H9 (cell line): ENCODE results near the gene DDX51. TPM values are rescaled to one million over a fixed set of nuclear protein-coding genes. Genes with fewer than 3 reads are reported as not detected.
"Not testable (repeated sequence)": the region's sequence is repeated elsewhere in the genome, so short reads cannot be mapped to it uniquely, and the experiment has no call there.

Experiments used
- DNase-seq: peaks from one replicate; pipeline ENCODE4 v3.0.0-alpha.2; 2017
- H2AFZ ChIP-seq: one replicate; pipeline ENCODE4 v1.6.1; 2013; ENCODE audit warnings: mild to moderate bottlenecking, low read length, control low read depth, moderate library complexity
- H2AK5ac ChIP-seq: 2 replicates; pipeline ENCODE4 v1.6.1; 2013; ENCODE audit warnings: low read length, control low read depth, mixed read lengths; ENCODE audit not compliant: insufficient read length
- H2BK120ac ChIP-seq: one replicate; pipeline ENCODE4 v1.6.1; 2013; ENCODE audit warnings: low read depth, mild to moderate bottlenecking, low read length, control low read depth, inconsistent platforms; ENCODE audit not compliant: poor library complexity, severe bottlenecking
- H2BK12ac ChIP-seq: 2 replicates; pipeline ENCODE4 v1.6.1; 2013; ENCODE audit warnings: low read length, control low read depth, mixed read lengths, low read depth; ENCODE audit not compliant: insufficient read length
- H2BK15ac ChIP-seq: 2 replicates; pipeline ENCODE4 v1.6.1; 2013; ENCODE audit warnings: low read depth, low read length, control low read depth
- H2BK20ac ChIP-seq: one replicate; pipeline ENCODE4 v1.6.1; 2013; ENCODE audit warnings: low read depth, mild to moderate bottlenecking, low read length, control low read depth, inconsistent platforms; ENCODE audit not compliant: poor library complexity, severe bottlenecking
- H2BK5ac ChIP-seq: 2 replicates; pipeline ENCODE4 v1.6.1; 2013; ENCODE audit warnings: low read length, control low read depth, mixed read lengths; ENCODE audit not compliant: insufficient read length
- H3K14ac ChIP-seq: 2 replicates; pipeline ENCODE4 v1.6.1; 2013; ENCODE audit warnings: low read length, control low read depth; ENCODE audit not compliant: insufficient read depth
- H3K18ac ChIP-seq: 2 replicates; pipeline ENCODE4 v1.6.1; 2013; ENCODE audit warnings: low read depth, mild to moderate bottlenecking, mixed read lengths, low read length, control low read depth; ENCODE audit not compliant: insufficient read length
- H3K23ac ChIP-seq: 2 replicates; pipeline ENCODE4 v1.6.1; 2013; ENCODE audit warnings: low read length, control low read depth, mixed read lengths, low read depth; ENCODE audit not compliant: insufficient read length
- H3K23me2 ChIP-seq: 2 replicates; pipeline ENCODE4 v1.6.1; 2013; ENCODE audit warnings: low read depth, mild to moderate bottlenecking, mixed read lengths, low read length, control low read depth; ENCODE audit not compliant: insufficient read length, poor library complexity, severe bottlenecking
- H3K27ac ChIP-seq: 2 replicates; pipeline ENCODE4 v1.5.1; 2013; ENCODE audit warnings: low read length, control low read depth, mixed read lengths, low read depth; ENCODE audit not compliant: insufficient read length
- H3K27me3 ChIP-seq: 2 replicates; pipeline ENCODE4 v1.6.1; 2013; ENCODE audit warnings: low read length, control low read depth, inconsistent platforms; ENCODE audit not compliant: insufficient read depth
- H3K4ac ChIP-seq: 2 replicates; pipeline ENCODE4 v1.6.1; 2013; ENCODE audit warnings: low read depth, mild to moderate bottlenecking, control low read depth, inconsistent platforms, low read length, moderate library complexity
- H3K4me1 ChIP-seq: 2 replicates; pipeline ENCODE4 v1.6.1; 2013; ENCODE audit warnings: low read length, control low read depth, inconsistent platforms; ENCODE audit not compliant: insufficient read depth
- H3K4me2 ChIP-seq: 2 replicates; pipeline ENCODE4 v1.6.1; 2013; ENCODE audit warnings: low read length, control low read depth, mixed read lengths; ENCODE audit not compliant: insufficient read length, insufficient read depth
- H3K56ac ChIP-seq: 2 replicates; pipeline ENCODE4 v1.6.1; 2013; ENCODE audit warnings: low read depth, mild to moderate bottlenecking, mixed read lengths, low read length, control low read depth; ENCODE audit not compliant: insufficient read length
- H3K79me1 ChIP-seq: 2 replicates; pipeline ENCODE4 v1.6.1; 2013; ENCODE audit warnings: low read depth, mild to moderate bottlenecking, moderate library complexity, low read length, control low read depth, inconsistent platforms; ENCODE audit not compliant: insufficient read depth, poor library complexity, severe bottlenecking
- H3K79me2 ChIP-seq: 2 replicates; pipeline ENCODE4 v1.6.1; 2013; ENCODE audit warnings: low read length, control low read depth, inconsistent platforms; ENCODE audit not compliant: insufficient read depth
- H3K9ac ChIP-seq: 2 replicates; pipeline ENCODE4 v1.6.1; 2013; ENCODE audit warnings: low read length, control low read depth, mixed read lengths; ENCODE audit not compliant: insufficient read length; ENCODE audit errors: extremely low read depth
- H3K9me3 ChIP-seq: one replicate; pipeline ENCODE4 v1.6.1; 2013; ENCODE audit warnings: low read depth, low read length, inconsistent platforms; ENCODE audit not compliant: control insufficient read depth
- H3T11ph ChIP-seq: one replicate; pipeline ENCODE4 v1.6.1; 2013; ENCODE audit warnings: mild to moderate bottlenecking, low read length, control low read depth, inconsistent platforms
- H4K20me1 ChIP-seq: one replicate; pipeline ENCODE4 v1.6.1; 2013; ENCODE audit not compliant: control insufficient read depth, insufficient read length, insufficient read depth
- H4K5ac ChIP-seq: 2 replicates; pipeline ENCODE4 v1.6.1; 2013; ENCODE audit warnings: low read depth, mild to moderate bottlenecking, mixed read lengths, low read length, control low read depth; ENCODE audit not compliant: insufficient read length
- H4K8ac ChIP-seq: replicated peaks from 2 replicates; pipeline ENCODE4 v1.6.1; 2013; ENCODE audit warnings: low read length, control low read depth, mixed read lengths, low read depth; ENCODE audit not compliant: insufficient read length
- H4K91ac ChIP-seq: 2 replicates; pipeline ENCODE4 v1.6.1; 2013; ENCODE audit warnings: low read depth, mild to moderate bottlenecking, moderate library complexity, mixed read lengths, low read length, control low read depth; ENCODE audit not compliant: insufficient read length
- H3K27ac Mint-ChIP-seq, 3 experiments: 2 replicates in 2 of 3; 3 replicates in 1 of 3; pipeline ENCODE4 v1.8.0; 2020 to 2021; ENCODE audit warnings: mixed read lengths in 3 of 3, mild to moderate bottlenecking in 1 of 3, moderate library complexity in 1 of 3
- H3K27me3 Mint-ChIP-seq: 2 replicates; pipeline ENCODE4 v1.8.0; 2021; ENCODE audit warnings: low read depth, mild to moderate bottlenecking, moderate library complexity, mixed read lengths
- H3K36me3 Mint-ChIP-seq, 3 experiments: 2 replicates in 2 of 3; 3 replicates in 1 of 3; pipeline ENCODE4 v1.8.0; 2020 to 2021; ENCODE audit warnings: low read depth in 3 of 3, mixed read lengths in 3 of 3; ENCODE audit not compliant: insufficient read depth in 1 of 3
- H3K4me1 Mint-ChIP-seq, 2 experiments: 2 replicates each; pipeline ENCODE4 v1.8.0; 2020; ENCODE audit warnings: mixed read lengths in 2 of 2
- H3K4me3 Mint-ChIP-seq, 2 experiments: 2 replicates in 1 of 2; 3 replicates in 1 of 2; pipeline ENCODE4 v1.8.0; 2020 to 2021; ENCODE audit warnings: mild to moderate bottlenecking in 2 of 2, mixed read lengths in 2 of 2, moderate library complexity in 1 of 2
- H3K9me3 Mint-ChIP-seq, 2 experiments: 2 replicates in 1 of 2; 3 replicates in 1 of 2; pipeline ENCODE4 v1.8.0; 2020; ENCODE audit warnings: mild to moderate bottlenecking in 2 of 2, mixed read lengths in 2 of 2, moderate library complexity in 1 of 2
- WGBS: extraction: QIAGEN DNeasy Blood & Tissue Kit; methylation state at CpG from one replicate; pipeline ENCODE4 v1.1.7; 2013; ENCODE audit warnings: missing lambda C conversion rate, low lambda C conversion rate, mixed read lengths; ENCODE audit not compliant: insufficient read length; ENCODE audit errors: extremely low coverage; 5-methylcytosine and 5-hydroxymethylcytosine counted together
- total RNA-seq: library from RNA; stranded (reverse); gene quantifications from 2 replicates; pipeline ENCODE4 v1.2.1, GENCODE V29; 2021

The DDX51 gene
- total RNA-seq, 1 experiment from 2014 or later = 37.9 TPM

DNA sequence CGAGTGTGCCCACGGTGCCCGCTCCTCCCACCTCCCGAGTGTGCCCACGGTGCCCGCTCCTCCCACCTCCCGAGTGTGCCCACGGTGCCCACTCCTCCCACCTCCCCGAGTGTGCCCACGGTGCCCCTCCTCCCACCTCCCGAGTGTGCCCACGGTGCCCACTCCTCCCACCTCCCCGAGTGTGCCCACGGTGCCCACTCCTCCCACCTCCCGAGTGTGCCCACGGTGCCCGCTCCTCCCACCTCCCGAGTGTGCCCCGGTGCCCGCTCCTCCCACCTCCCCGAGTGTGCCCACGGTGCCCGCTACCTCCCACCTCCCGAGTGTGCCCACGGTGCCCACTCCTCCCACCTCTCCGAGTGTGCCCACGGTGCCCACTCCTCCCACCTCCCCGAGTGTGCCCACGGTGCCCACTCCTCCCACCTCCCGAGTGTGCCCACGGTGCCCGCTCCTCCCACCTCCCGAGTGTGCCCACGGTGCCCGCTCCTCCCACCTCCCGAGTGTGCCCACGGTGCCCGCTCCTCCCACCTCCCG, 9.4 kb downstream of the DDX51 start:
- not testable (repeated sequence) for H3K4me1 ChIP-seq, H3T11ph ChIP-seq, H4K5ac ChIP-seq, H3K18ac ChIP-seq, H2AFZ ChIP-seq, H4K8ac ChIP-seq, H3K4me2 ChIP-seq, H2BK120ac ChIP-seq, H4K91ac ChIP-seq, H2BK20ac ChIP-seq, H2BK5ac ChIP-seq, H2AK5ac ChIP-seq, H3K56ac ChIP-seq, H3K4me3 Mint-ChIP-seq, H3K79me2 ChIP-seq, H3K27ac Mint-ChIP-seq, H3K14ac ChIP-seq, H3K4ac ChIP-seq, H3K4me1 Mint-ChIP-seq, H4K20me1 ChIP-seq, H2BK15ac ChIP-seq, DNase-seq, H3K23me2 ChIP-seq, H3K9me3 ChIP-seq, H3K9ac ChIP-seq, H2BK12ac ChIP-seq, H3K27me3 ChIP-seq, H3K79me1 ChIP-seq, H3K23ac ChIP-seq, H3K27ac ChIP-seq
- peaks cover 43% of the 10 kb centered on the region for H3K27me3 Mint-ChIP-seq
- peaks cover 17 to 31% (median 18%) of the 10 kb centered on the region in 3 experiments for H3K36me3 Mint-ChIP-seq
- H3K9me3 Mint-ChIP-seq = peaks cover 20 to 23% of the 10 kb centered on the region in 2 experiments
- WGBS = no CpG with 5 or more reads among the region's 39 CpGs
